Subcutaneous adipose tissue (tissue), 4 donors: ENCODE results near the gene ETV1. TPM values are rescaled to one million over a fixed set of nuclear protein-coding genes. Genes with fewer than 3 reads are reported as not detected.

Source experiments
- total RNA-seq, 4 donors: library from RNA; depleted of rRNA; stranded (reverse); fragments of >200 nt; gene quantifications; one replicate each; pipeline ENCODE4 v1.1.0, GENCODE V29; 2016
- TF ChIP-seq, protein P1 (sequence below): fragments of 450-650 bp; IDR thresholded peaks from one replicate; pipeline ENCODE4 v1.5.1; 2016; ENCODE audit warnings: low read depth, mild to moderate bottlenecking, control low read depth, antibody characterized with exemption, moderate library complexity

ETV1 gene
- 1 to 10 TPM in 3 of 4 donors, under 1 TPM in 1; 0.88 to 3.6 (median 1.8) TPM for total RNA-seq

GRCh38 chr7:13989126-13989948 is at the start of gene ETV1:
Gene ETV1, minus strand, starts transcription at chr7:13989666. Its CDS starts 614 bp downstream, at chr7:13989052.
- TF ChIP-seq, protein P1, sequence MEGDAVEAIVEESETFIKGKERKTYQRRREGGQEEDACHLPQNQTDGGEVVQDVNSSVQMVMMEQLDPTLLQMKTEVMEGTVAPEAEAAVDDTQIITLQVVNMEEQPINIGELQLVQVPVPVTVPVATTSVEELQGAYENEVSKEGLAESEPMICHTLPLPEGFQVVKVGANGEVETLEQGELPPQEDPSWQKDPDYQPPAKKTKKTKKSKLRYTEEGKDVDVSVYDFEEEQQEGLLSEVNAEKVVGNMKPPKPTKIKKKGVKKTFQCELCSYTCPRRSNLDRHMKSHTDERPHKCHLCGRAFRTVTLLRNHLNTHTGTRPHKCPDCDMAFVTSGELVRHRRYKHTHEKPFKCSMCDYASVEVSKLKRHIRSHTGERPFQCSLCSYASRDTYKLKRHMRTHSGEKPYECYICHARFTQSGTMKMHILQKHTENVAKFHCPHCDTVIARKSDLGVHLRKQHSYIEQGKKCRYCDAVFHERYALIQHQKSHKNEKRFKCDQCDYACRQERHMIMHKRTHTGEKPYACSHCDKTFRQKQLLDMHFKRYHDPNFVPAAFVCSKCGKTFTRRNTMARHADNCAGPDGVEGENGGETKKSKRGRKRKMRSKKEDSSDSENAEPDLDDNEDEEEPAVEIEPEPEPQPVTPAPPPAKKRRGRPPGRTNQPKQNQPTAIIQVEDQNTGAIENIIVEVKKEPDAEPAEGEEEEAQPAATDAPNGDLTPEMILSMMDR, result no peak

- TF ChIP-seq, protein P1, result no peak
Measured at GRCh38 chr7:14024406-14024805, 34.9 kb upstream of the ETV1 start.

- TF ChIP-seq, protein P1, result no peak
Measured at GRCh38 chr7:14023838-14024237, 34.4 kb upstream of the ETV1 start.

GRCh38 chr7:14023342-14023741 is 33.9 kb upstream of the ETV1 start:
- TF ChIP-seq, protein P1, result no peak

GRCh38 chr7:14021069-14021468 is 31.6 kb upstream of the ETV1 start:
- TF ChIP-seq, protein P1, result no peak

- TF ChIP-seq, protein P1, result no peak
Measured at GRCh38 chr7:14020339-14020900, 31.0 kb upstream of the ETV1 start.

- TF ChIP-seq, protein P1, result no peak
Measured at GRCh38 chr7:14018751-14019150, 29.3 kb upstream of the ETV1 start.
